OCI-LY1 (cell line): ENCODE measurements around the gene ESF1.

Experiments
- EZH2 ChIP-seq: fragments of 200-600 bp; sonication (generic), shearing (Covaris generic); IDR thresholded peaks from 2 replicates; pipeline ENCODE4 v1.8.0; 2017; ENCODE audit warnings: borderline replicate concordance, mixed run types, mild to moderate bottlenecking, antibody characterized with exemption, low read length, moderate library complexity, mixed read lengths
- TF ChIP-seq, protein P1 (sequence below): fragments of 200-600 bp; sonication (generic), shearing (Covaris generic); IDR thresholded peaks from 2 replicates; pipeline ENCODE4 v1.5.1; 2017; ENCODE audit warnings: mild to moderate bottlenecking, antibody characterized with exemption, low read length, moderate library complexity, mixed read lengths

DNA sequence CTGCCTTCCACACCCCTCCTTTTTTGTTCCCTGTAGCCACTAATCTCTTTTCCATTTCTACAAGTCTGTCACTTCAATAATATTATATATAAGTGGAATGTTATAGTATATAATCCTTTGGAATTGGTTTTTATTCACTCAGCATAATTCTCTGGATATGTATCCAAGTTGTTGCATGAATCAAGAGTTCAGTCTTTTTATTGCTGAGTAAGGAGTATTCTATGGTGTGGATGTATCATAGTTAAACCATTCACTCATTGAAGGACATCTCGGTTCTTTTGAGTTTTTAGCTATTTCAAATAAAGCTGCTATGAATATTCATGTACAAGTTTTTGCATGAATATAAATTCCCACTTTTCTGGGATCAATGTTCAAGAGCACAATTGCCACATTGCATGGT lies 76.5 kb downstream of the ESF1 start:
- TF ChIP-seq, protein P1, sequence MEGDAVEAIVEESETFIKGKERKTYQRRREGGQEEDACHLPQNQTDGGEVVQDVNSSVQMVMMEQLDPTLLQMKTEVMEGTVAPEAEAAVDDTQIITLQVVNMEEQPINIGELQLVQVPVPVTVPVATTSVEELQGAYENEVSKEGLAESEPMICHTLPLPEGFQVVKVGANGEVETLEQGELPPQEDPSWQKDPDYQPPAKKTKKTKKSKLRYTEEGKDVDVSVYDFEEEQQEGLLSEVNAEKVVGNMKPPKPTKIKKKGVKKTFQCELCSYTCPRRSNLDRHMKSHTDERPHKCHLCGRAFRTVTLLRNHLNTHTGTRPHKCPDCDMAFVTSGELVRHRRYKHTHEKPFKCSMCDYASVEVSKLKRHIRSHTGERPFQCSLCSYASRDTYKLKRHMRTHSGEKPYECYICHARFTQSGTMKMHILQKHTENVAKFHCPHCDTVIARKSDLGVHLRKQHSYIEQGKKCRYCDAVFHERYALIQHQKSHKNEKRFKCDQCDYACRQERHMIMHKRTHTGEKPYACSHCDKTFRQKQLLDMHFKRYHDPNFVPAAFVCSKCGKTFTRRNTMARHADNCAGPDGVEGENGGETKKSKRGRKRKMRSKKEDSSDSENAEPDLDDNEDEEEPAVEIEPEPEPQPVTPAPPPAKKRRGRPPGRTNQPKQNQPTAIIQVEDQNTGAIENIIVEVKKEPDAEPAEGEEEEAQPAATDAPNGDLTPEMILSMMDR = no peak
- TF ChIP-seq EZH2 = no peak
